Stimulated activated CD4-positive, alpha-beta T cell treated with anti-CD3 and anti-CD28 coated beads, Interleukin-1b, Interleukin-23, amount 100 ng/mL, for 48 hours (primary cell): ENCODE results near the gene AIFM3.

ENCODE experiments used
- DNase-seq: peaks from one replicate; pipeline ENCODE4 v3.0.0-alpha.2; 2020

Gene AIFM3

GRCh38 chr22:21009638-21010425 is 42.8 kb downstream of the AIFM3 start:
- DNase-seq: no peak

GRCh38 chr22:21010426-21011113 is 43.5 kb downstream of the AIFM3 start:
- DNase-seq: no peak

- no peak for DNase-seq
Measured at GRCh38 chr22:21012446-21013407, 45.7 kb downstream of the AIFM3 start.

- DNase-seq: no peak
Measured at GRCh38 chr22:21013657-21014201, 46.7 kb downstream of the AIFM3 start.

- peak; percentile 86 for DNase-seq
Measured at GRCh38 chr22:21014202-21014725, 47.2 kb downstream of the AIFM3 start.

GRCh38 chr22:21014726-21015465 is 47.8 kb downstream of the AIFM3 start, which contains the start of gene P2RX6:
P2RX6 (plus strand) TSS chr22:21015165; CDS start chr22:21015175, 10 bp downstream.
- no peak for DNase-seq

- DNase-seq: no peak
Measured at GRCh38 chr22:21015466-21016006, 48.5 kb downstream of the AIFM3 start.

- DNase-seq: no peak
Measured at GRCh38 chr22:21016644-21017420, 49.8 kb downstream of the AIFM3 start.

- no peak for DNase-seq
Measured at GRCh38 chr22:21018314-21018713, 51.3 kb downstream of the AIFM3 start.

GRCh38 chr22:21020802-21021429 is 53.9 kb downstream of the AIFM3 start:
- no peak for DNase-seq

GRCh38 chr22:21022507-21022906 is 55.5 kb downstream of the AIFM3 start:
- no peak for DNase-seq

- no peak for DNase-seq
Measured at GRCh38 chr22:21022955-21023614, 56.0 kb downstream of the AIFM3 start.

GRCh38 chr22:21025266-21025665 is 58.2 kb downstream of the AIFM3 start:
- DNase-seq: no peak

- no peak for DNase-seq
Measured at GRCh38 chr22:21025763-21026755, 59.0 kb downstream of the AIFM3 start.

- DNase-seq: no peak
Measured at GRCh38 chr22:21026783-21027692, 60.0 kb downstream of the AIFM3 start.

GRCh38 chr22:21028277-21029251 is 61.5 kb downstream of the AIFM3 start:
- DNase-seq: no peak
